ENCODE measurements around the gene SRRT.
"Not testable (repeated sequence)": the region's sequence is repeated elsewhere in the genome, so short reads cannot be mapped to it uniquely, and the experiment has no call there.

SRRT gene

DNA sequence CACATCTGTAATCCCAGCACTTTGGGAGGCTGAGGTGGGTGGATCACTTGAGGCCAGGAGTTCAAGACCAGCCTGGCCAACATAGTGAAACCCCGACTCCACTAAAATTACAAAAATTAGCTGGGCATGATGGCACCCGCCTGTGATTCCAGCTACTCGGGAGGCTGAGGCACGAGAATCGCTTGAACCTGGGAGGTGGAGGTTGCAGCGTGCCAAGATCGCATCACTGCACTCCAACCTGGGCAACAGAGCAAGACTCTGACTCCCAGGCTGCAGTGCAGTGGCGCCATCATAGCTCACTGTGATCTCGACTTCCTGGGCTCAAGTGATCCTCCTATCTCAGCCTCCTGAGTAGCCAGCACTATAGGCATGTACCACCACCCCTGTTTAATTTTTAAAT, 20.0 kb upstream of the SRRT start:
- not testable (repeated sequence) for DNase-seq

- DNase-seq = no peak
Measured at GRCh38 chr7:100855515-100855914, 19.4 kb upstream of the SRRT start.

GRCh38 chr7:100856871-100857282, 18.0 kb upstream of the SRRT start:
- DNase-seq = no peak

DNA sequence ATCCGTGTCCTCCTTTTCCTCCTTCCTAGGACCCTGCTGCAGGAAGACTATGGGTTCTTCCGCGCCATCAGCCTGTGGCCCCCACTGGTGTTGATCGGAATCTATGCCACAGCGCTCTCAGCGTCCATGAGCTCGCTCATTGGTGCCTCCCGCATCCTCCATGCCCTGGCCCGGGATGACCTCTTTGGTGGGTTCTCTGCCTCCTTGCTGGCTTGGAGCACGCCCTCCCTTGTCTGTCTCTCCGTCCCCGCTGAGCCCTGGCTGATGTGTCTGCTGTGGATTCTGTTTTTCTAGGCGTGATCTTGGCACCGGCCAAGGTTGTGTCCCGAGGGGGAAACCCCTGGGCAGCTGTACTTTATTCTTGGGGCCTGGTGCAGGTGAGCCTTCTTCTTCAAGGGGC, 15.0 kb upstream of the SRRT start:
- no peak for DNase-seq

DNA sequence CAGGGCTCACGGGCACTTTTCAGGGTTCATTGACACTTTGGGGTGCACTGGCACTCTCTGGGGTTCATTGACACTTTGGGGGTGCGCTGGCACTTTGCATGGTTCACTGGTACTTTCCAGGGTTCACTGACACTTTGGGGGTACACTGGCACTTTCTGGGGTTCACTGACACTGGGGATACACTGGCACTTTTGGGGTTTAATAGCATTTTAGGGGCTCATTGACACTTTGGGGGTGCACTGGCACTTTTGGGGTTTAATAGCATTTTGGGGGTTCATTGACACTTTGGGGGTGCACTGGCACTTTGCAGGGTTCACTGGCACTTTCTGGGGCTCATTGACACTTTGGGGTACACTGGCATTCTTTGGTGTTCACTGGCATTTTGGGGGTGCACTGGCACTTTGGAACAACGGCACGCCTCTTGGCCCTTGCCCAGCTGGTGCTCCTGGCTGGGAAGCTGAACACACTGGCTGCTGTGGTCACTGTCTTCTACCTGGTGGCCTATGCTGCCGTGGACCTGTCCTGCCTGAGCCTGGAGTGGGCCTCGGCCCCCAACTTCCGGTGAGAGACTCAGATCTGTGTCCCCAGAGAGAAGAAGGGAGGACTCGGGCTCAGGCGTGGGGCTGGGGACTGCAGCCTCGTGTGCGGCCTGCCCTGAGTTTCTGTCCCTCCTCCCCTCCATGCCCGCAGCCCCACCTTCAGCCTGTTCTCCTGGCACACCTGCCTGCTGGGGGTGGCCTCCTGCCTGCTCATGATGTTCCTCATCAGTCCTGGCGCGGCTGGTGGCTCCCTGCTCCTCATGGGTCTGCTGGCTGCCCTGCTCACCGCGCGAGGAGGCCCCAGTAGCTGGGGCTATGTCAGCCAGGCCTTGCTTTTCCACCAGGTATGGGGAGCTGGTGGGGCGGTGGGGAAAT, 13.9 kb upstream of the SRRT start:
- no peak for DNase-seq

GRCh38 chr7:100861616-100861985, 13.3 kb upstream of the SRRT start:
- DNase-seq = no peak

GRCh38 chr7:100863406-100863950, 11.4 kb upstream of the SRRT start:
- no peak for DNase-seq

DNA sequence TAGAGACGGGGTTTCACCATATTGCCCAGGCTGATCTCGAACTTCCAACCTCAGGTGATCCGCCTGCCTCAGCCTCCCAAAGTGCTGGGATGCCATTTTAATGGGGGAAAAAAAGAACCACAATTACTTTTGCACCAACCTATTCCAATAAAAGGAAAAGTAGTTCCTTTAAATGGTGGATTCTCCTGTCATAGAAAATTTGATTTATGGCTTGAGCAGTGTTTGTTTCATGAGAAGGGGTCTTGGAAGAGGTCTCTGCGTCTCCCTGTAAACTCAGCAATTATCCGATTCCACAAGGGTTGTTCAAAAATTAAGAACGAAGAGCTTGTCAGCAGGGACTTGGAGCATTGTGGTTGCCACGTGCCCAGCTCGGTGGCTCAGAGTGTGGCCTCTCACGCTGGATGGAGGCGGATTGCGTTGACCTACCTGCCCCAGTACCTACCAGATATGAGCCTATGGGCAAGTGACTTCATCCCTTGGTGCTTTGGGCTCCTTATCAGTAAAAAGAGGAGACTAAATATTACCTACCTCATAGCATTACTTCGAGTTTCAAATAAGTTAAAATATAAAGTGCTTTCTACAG, 10.5 kb upstream of the SRRT start:
- DNase-seq = no peak

- no peak for DNase-seq
Measured at GRCh38 chr7:100865372-100865911, 9.5 kb upstream of the SRRT start.

- peak in 4 of 6 experiments; percentile 30 to 65 (median 50) for DNase-seq
Measured at GRCh38 chr7:100865938-100866728, 8.8 kb upstream of the SRRT start.

- no peak for DNase-seq
Measured at GRCh38 chr7:100866729-100867039, 8.2 kb upstream of the SRRT start.

- peak in 5 of 6 experiments; percentile 23 to 59 (median 35) for DNase-seq
Measured at GRCh38 chr7:100867040-100867775, 7.7 kb upstream of the SRRT start, which contains the start of gene TRIP6. TSS of gene TRIP6 (plus strand) at chr7:100867387. CDS start at chr7:100867498, 111 bp downstream.

GRCh38 chr7:100867776-100868485, 7.0 kb upstream of the SRRT start:
- DNase-seq = no peak

GRCh38 chr7:100873599-100874299, 1.2 kb upstream of the SRRT start:
- DNase-seq = no peak

- DNase-seq = no peak
Measured at GRCh38 chr7:100874300-100874576, 665 bp upstream of the SRRT start.

DNA sequence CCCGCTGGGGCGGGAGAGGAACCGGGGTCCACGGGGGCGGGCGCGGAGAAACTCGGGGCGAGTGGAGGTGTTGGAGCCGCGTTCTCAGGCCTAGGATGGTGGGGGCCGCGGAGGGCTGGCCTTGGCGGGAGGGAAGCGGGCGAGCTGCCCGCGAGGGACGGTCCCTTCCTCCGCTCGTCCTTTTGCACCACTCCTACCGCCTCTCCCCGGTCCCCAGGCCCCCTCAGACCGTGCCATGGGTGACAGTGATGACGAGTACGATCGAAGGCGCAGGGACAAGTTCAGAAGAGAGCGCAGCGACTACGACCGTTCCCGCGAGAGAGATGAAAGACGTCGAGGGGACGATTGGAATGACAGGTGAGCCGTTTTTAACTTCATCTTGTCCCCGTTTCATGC, 451 bp downstream of the SRRT start:
- peak in 4 of 6 experiments; percentile 25 to 54 (median 41) for DNase-seq

DNA sequence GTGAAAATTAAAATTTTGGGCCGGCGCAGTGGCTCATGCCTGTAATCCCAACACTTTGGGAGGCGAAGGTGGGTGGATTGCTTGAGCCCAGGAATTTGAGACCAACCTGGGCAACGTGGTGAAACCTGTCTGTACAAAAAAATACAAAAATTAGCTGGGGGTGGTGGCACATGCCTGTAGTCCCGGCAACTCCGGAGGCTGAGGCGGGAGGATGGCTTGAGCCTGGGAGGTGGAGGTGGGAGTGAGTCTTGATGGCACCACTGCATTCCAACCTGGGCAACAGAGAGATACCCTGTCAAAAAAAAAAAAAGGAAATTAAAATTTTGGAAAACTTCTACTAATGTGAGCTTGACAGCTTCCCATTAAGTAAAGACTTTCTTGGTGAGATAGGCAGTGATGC, 3.1 kb downstream of the SRRT start:
- no peak for DNase-seq

DNA sequence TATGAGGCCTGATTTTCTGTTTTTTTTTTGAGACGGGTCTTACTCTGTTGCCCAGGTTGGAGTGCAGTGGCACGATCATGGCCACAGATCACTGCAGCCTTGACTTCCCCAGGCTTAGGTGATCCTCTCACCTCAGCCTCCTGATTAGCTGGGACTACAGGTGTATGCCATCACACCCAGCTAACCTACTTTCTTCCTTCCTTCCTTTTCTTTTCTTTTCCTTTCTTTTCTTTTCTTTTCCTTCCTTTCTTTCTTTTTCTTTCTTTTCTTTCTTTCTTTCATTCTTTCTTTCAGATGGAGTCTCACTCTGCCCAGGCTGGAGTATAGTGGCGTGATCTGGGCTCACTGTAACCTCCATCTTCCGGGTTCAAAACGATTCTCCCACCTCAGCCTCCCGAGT, 3.8 kb downstream of the SRRT start:
- DNase-seq = no peak

- no peak for DNase-seq
Measured at GRCh38 chr7:100879685-100880261, 4.9 kb downstream of the SRRT start.

GRCh38 chr7:100880645-100881044, 5.7 kb downstream of the SRRT start:
- DNase-seq = no peak

DNA sequence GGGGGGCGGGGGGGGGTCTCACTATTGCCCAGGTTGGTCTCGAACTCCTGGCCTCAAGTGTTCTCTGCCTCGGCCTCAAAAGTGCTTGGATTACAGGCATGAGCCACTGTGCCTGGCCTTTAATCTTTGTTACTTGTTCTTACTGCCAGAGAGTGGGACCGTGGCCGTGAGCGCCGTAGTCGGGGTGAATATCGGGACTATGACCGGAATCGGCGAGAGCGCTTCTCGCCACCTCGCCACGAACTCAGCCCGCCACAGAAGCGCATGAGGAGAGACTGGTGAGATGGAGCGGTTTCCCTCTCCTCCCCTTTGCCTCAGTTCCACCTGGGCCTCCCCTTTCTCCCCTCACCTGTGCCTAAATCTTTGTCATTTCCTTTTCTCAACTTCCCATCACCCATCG, 6.2 kb downstream of the SRRT start:
- DNase-seq = no peak

Measured in stimulated activated naive CD4-positive, alpha-beta T cell (primary cell).